A549 (cell line): ENCODE results near the gene BARX1.

Experiments
- CHD4 ChIP-seq: fragments of 200-600 bp; sonication (generic); IDR thresholded peaks from 2 replicates; pipeline ENCODE4 v1.6.1; 2016; ENCODE audit warnings: antibody characterized with exemption, mild to moderate bottlenecking, borderline replicate concordance
- EHMT2 ChIP-seq: fragments of 200-600 bp; sonication (generic); IDR thresholded peaks from 2 replicates; pipeline ENCODE4 v1.6.1; 2016; ENCODE audit warnings: antibody characterized with exemption, low read depth, mild to moderate bottlenecking, moderate library complexity
- MAZ ChIP-seq: fragments of 150-350 bp; IDR thresholded peaks from 2 replicates; pipeline ENCODE4 v1.6.1; 2014; ENCODE audit warnings: antibody characterized with exemption, low read depth, low read length, borderline replicate concordance
- NFE2L2 ChIP-seq: fragments of 150-350 bp; conservative IDR thresholded peaks from 2 replicates; pipeline ENCODE4 v1.6.1; 2014; ENCODE audit warnings: low read length
- POLR2A ChIP-seq: IDR thresholded peaks from 2 replicates; pipeline ENCODE4 v1.6.1; 2012; ENCODE audit warnings: mild to moderate bottlenecking, low read length
- RCOR1 ChIP-seq: fragments of 150-350 bp; IDR thresholded peaks from 2 replicates; pipeline ENCODE4 v1.6.1; 2014; ENCODE audit warnings: antibody characterized with exemption, low read length, low read depth
- REST ChIP-seq: fragments of 200-600 bp; sonication (generic); IDR thresholded peaks from 2 replicates; pipeline ENCODE4 v1.6.1; 2016; ENCODE audit warnings: antibody characterized with exemption, mild to moderate bottlenecking, moderate library complexity
- RNF2 ChIP-seq: fragments of 200-600 bp; sonication (generic); IDR thresholded peaks from 2 replicates; pipeline ENCODE4 v1.6.1; 2016; ENCODE audit warnings: low read depth, mild to moderate bottlenecking, antibody characterized with exemption, moderate library complexity, borderline replicate concordance
- SMC3 ChIP-seq: fragments of >200 bp; sonication (Bioruptor Twin); formaldehyde crosslinking; IDR thresholded peaks from 3 replicates; pipeline ENCODE4 v1.6.1; 2018; ENCODE audit warnings: inconsistent platforms
- TF ChIP-seq, protein P1 (sequence below): fragments of >200 bp; sonication (Bioruptor Twin); formaldehyde crosslinking; IDR thresholded peaks from 3 replicates; pipeline ENCODE4 v1.5.1; 2016
- TF ChIP-seq, protein P2 (sequence below): fragments of 450-650 bp; IDR thresholded peaks from 2 replicates; pipeline ENCODE4 v1.6.1; 2014; ENCODE audit warnings: antibody characterized with exemption
- TF ChIP-seq, protein P3 (sequence below): IDR thresholded peaks from 2 replicates; pipeline ENCODE4 v1.6.1; 2012

GRCh38 chr9:93962017-93962416, 6.9 kb upstream of the BARX1 start:
- TF ChIP-seq CHD4 (no peak), EHMT2 (no peak), RNF2 (no peak), NFE2L2 (no peak), REST (no peak), RCOR1 (no peak), MAZ (no peak), POLR2A (no peak), SMC3 (no peak)
- TF ChIP-seq, protein P1, sequence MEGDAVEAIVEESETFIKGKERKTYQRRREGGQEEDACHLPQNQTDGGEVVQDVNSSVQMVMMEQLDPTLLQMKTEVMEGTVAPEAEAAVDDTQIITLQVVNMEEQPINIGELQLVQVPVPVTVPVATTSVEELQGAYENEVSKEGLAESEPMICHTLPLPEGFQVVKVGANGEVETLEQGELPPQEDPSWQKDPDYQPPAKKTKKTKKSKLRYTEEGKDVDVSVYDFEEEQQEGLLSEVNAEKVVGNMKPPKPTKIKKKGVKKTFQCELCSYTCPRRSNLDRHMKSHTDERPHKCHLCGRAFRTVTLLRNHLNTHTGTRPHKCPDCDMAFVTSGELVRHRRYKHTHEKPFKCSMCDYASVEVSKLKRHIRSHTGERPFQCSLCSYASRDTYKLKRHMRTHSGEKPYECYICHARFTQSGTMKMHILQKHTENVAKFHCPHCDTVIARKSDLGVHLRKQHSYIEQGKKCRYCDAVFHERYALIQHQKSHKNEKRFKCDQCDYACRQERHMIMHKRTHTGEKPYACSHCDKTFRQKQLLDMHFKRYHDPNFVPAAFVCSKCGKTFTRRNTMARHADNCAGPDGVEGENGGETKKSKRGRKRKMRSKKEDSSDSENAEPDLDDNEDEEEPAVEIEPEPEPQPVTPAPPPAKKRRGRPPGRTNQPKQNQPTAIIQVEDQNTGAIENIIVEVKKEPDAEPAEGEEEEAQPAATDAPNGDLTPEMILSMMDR, result no peak
- TF ChIP-seq, protein P2, sequence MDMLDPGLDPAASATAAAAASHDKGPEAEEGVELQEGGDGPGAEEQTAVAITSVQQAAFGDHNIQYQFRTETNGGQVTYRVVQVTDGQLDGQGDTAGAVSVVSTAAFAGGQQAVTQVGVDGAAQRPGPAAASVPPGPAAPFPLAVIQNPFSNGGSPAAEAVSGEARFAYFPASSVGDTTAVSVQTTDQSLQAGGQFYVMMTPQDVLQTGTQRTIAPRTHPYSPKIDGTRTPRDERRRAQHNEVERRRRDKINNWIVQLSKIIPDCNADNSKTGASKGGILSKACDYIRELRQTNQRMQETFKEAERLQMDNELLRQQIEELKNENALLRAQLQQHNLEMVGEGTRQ, result no peak
- TF ChIP-seq, protein P3, sequence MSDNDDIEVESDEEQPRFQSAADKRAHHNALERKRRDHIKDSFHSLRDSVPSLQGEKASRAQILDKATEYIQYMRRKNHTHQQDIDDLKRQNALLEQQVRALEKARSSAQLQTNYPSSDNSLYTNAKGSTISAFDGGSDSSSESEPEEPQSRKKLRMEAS, result no peak
